ENCODE data around the gene CTNNA3.
"Not testable (repeated sequence)": the region's sequence is repeated elsewhere in the genome, so short reads cannot be mapped to it uniquely, and the experiment has no call there.

The CTNNA3 gene

GRCh38 chr10:66350622-66351399 is 1345.2 kb downstream of the CTNNA3 start:
- DNase-seq: no peak

GRCh38 chr10:66349726-66350125 is 1346.3 kb downstream of the CTNNA3 start:
- DNase-seq: no peak

- no peak for DNase-seq
Measured at GRCh38 chr10:66349076-66349475, 1346.9 kb downstream of the CTNNA3 start.

- no peak for DNase-seq
Measured at GRCh38 chr10:66337211-66337610, 1358.8 kb downstream of the CTNNA3 start.

- DNase-seq: no peak
Measured at GRCh38 chr10:66336791-66337190, 1359.2 kb downstream of the CTNNA3 start.

- DNase-seq: not testable (repeated sequence)
Measured at GRCh38 chr10:66335753-66336152, 1360.2 kb downstream of the CTNNA3 start.

GRCh38 chr10:66329147-66329546 is 1366.8 kb downstream of the CTNNA3 start:
- no peak for DNase-seq

GRCh38 chr10:66326876-66327275 is 1369.1 kb downstream of the CTNNA3 start:
- DNase-seq: no peak

GRCh38 chr10:66322777-66323176 is 1373.2 kb downstream of the CTNNA3 start:
- DNase-seq: no peak

- no peak for DNase-seq
Measured at GRCh38 chr10:66321723-66322665, 1374.0 kb downstream of the CTNNA3 start.

- DNase-seq: no peak
Measured at GRCh38 chr10:66318761-66319160, 1377.2 kb downstream of the CTNNA3 start.

GRCh38 chr10:66307826-66308225 is 1388.2 kb downstream of the CTNNA3 start:
- DNase-seq: peak; percentile 0

- DNase-seq: no peak
Measured at GRCh38 chr10:66301078-66301477, 1394.9 kb downstream of the CTNNA3 start.

- DNase-seq: no peak
Measured at GRCh38 chr10:66295602-66296001, 1400.4 kb downstream of the CTNNA3 start.

GRCh38 chr10:66294538-66294937 is 1401.5 kb downstream of the CTNNA3 start:
- DNase-seq: no peak

- DNase-seq: no peak
Measured at GRCh38 chr10:66292922-66293321, 1403.1 kb downstream of the CTNNA3 start.

GRCh38 chr10:66292456-66292855 is 1403.5 kb downstream of the CTNNA3 start:
- no peak for DNase-seq

GRCh38 chr10:66291133-66291532 is 1404.9 kb downstream of the CTNNA3 start:
- DNase-seq: no peak

- DNase-seq: no peak
Measured at GRCh38 chr10:66284621-66285020, 1411.4 kb downstream of the CTNNA3 start.

GRCh38 chr10:66283874-66284464 is 1412.0 kb downstream of the CTNNA3 start:
- no peak for DNase-seq

- no peak for DNase-seq
Measured at GRCh38 chr10:66283064-66283463, 1412.9 kb downstream of the CTNNA3 start.

GRCh38 chr10:66281327-66281726 is 1414.7 kb downstream of the CTNNA3 start:
- no peak for DNase-seq

GRCh38 chr10:66277481-66277880 is 1418.5 kb downstream of the CTNNA3 start:
- no peak for DNase-seq
